Tongue (tissue), 2 donors: ENCODE results near the gene CFAP299. TPM values are rescaled to one million over a fixed set of nuclear protein-coding genes. Genes with fewer than 3 reads are reported as not detected.
"Not testable (repeated sequence)": the region's sequence is repeated elsewhere in the genome, so short reads cannot be mapped to it uniquely, and the experiment has no call there.

Experiments used
- DNase-seq: peaks from one replicate; pipeline ENCODE4 v3.0.0-alpha.2; 2015
- total RNA-seq: library from RNA; depleted of rRNA; stranded (reverse); fragments of >200 nt; gene quantifications from one replicate; pipeline ENCODE4 v1.2.3, GENCODE V29; 2014

The CFAP299 gene
- total RNA-seq, 1 donor from 2014 or later: not detected

DNA sequence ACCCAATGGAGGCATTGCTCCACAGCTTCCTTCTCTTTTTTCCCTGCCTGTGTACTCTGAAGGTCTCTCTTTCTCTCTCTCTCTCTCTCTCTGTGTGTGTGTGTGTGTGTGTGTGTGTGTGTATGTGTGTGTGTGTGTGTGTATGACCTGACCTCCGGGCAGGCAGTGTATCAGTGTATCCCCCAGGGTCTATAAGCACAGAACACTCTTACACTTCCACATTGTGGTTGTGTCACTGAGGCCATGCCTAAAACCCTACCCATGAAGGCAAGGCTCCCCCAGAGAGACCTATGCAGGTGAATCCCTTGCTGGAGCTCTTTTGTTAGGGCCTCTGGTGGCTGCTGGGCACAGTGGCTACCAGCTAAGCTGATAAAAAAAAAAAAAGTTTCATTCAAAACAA, 394.6 kb downstream of the CFAP299 start:
- no peak for DNase-seq

DNA sequence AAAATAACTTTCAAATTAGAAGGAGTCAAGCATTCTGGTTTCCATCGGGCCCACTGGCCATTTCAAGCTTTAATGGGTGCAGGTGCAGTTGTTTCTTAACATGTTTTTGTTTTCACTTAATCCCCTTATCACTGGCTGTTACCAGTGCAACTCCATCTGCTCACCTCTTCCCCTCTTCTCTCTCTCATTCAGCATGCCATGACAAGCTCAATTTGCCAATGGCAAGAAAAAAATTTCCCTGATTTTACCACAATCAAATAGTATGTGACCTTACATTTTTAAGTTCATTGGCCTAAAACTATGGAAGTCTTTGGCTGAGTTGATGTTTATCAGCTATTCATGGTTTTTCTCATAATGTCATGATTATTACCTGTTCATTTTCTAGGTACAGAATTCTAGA, 395.9 kb downstream of the CFAP299 start:
- no peak for DNase-seq

DNA sequence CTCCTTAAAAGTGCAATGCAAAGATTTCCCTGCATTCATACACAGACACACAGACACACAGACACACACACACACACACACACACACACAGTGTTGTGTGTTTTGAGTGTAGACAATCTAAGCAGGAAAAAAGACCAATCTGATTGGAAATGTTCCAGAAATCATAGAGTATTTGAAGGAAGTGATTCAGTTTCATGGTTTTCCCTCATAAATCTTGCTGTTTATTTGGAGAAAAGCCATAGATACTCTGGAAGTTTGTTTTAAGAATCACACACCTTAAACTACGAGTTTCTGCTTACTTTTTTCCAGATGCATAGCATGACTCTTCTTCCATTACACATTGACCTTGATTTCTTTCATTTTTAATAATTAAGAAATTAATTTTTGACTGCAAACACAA, 396.5 kb downstream of the CFAP299 start:
- DNase-seq: no peak

DNA sequence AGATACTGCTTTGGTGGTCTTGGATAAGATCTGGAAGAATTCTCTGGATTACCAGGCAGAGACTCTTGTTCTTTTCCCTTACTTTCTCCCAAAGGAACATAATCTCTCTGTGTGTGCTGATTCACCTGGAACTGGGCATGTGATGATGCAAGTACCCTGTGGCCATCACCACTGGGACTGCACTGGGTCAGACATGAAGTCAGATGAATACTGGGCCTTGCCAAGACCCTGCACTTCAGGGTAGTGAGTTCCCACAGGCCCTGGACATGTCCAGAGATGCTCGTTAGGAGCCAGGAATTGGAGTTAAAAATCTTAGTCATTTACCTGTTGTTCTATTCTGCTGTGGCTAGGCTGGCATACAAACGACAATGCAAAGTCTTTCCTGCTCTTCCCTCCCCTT, 404.8 kb downstream of the CFAP299 start:
- DNase-seq: no peak

DNA sequence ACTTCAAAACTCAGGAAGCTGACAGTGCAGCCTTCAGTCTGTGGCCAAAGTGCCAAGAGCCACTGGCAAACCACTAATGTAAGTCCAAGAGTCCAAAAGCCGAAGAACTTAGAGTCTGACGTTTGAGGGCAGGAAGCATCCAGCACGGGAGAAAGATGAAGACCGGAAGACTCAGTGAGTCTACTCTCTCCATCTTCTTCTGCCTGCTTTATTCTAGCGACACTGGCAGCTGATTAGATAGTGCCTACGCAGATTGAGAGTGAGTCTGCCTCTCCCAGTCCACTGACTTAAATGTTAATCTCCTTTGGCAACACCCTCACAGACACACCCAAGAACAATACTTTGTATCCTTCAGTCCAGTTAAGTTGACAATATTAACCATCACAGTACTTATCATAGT, 414.0 kb downstream of the CFAP299 start:
- DNase-seq: not testable (repeated sequence)

DNA sequence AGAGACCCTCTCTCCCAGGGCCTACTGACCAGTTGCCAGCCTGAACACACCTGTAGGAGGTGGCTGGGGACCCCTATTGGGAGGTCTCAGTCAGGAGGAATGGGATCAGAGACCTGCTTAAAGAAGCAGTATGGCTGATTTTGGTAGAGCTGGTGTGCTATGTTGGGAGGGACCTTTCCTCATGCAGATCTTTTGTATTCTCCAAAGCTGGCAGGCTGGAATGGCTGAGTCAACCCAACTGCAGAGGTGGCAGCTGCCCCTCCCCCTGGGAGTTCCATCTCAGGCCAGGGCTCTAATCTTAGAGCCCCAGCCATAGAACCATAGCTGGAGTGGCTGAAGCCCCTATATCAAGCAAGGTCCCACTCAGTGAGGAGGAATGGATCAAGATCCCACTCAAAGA, 415.7 kb downstream of the CFAP299 start:
- no peak for DNase-seq

DNA sequence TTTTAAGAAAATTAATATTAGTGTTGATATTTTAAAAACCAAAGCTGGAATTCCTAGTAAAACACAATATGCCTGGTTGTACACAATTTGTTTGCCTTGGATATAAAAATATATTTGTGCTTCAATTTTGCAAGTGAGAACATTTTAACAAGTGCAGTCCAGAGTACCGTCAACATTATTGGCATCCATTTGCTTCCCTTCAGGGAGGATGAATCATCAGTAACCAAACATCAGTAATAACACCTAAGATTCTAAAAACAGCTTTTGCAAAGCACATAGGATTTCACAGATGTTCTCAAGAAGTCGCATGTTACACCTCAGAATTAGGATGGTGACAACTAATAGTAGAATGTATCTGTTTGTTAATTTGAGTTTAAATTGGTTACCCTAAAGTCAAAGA, 432.4 kb downstream of the CFAP299 start:
- peak; percentile 44 for DNase-seq

DNA sequence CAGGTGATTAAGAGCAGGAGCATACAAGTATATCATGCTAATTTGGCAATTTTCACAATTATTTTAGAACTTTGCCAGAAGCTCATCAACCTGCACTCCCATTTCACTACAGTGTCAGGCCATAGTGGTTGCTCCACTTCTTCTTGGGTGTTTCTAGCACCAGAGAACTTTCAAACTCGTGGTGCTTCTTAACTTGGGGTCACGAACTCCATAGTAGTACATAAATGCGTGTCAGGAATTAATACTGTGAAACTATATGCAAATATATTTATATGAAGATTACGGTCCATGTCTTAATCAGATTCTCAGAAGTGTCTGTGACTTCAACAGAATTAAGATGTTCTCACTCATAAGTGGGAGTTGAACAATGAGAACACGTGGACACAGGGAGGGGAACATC, 440.6 kb downstream of the CFAP299 start:
- DNase-seq: no peak

DNA sequence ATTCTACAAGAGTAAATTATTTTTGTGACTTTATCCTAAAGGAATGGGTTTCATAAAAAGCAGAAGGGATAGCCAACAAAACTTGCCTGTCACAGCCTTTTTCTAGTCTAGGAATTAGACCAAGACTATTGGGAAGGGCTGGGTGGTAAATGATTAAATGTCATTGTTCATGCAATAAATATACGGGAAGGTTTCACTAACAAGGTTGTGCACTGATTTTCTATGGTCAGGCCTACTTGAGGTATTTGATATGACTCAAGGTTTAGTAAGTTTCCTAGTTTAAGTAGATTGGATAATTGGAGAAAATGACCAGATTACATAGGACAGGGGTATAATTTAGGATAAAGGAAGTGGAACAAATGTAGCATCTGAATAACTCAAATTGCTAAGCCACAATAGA, 445.9 kb downstream of the CFAP299 start:
- DNase-seq: no peak

DNA sequence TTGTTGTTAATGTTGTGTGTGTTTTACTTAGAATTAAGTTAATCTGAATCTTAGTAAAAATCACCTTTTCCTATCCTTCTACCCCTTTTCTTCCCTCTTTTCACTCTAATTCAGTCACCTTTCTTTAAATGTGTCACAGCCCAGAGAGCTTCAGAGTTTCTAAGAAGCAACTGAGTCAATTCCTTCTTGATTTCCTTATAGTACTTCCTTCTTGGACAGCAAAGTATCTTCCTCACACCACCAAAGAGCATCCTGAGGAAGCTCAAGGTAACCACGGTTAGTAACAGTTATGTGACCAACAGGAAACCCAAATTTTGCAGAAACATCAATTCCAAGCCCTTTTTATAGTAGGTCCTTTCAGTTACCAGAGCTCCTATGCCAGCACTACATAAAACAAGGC, 451.8 kb downstream of the CFAP299 start:
- no peak for DNase-seq

DNA sequence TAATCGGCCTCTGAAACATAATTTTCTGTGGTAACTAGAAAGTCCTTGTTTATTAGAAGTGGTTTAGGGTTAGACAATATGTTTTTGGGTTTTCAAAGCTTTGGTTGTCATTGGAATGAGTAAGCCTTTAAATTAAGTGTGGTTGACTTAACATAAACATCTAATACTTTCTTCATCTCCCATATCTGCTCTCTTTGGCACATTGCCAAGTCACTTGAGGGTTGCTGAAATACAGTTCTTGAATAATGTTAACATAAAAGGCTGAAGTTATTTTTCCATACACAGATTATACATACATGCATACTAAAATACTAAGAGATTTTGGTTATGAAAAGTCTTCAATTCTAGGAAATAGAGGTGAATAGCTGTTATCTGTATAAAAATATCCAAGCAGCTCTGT, 453.3 kb downstream of the CFAP299 start:
- peak; percentile 44 for DNase-seq

DNA sequence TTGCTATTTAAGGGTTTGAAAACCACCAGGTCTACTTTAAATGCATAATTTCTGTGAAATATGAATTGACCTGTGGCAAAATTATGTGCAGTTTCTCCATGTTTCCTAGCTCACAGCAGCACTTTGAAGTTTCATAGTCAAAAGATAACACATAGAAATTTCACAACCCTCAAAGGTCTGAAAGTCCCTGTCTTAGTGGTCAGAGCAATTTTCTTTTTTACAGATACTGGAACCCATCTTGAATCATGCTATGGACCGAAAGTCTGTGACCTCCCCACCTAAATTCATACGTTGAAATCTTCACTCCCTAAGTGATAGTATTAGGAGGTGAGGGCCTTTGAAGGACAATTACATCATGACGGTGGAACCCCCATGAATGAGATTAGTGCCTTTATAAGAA, 454.6 kb downstream of the CFAP299 start:
- no peak for DNase-seq

DNA sequence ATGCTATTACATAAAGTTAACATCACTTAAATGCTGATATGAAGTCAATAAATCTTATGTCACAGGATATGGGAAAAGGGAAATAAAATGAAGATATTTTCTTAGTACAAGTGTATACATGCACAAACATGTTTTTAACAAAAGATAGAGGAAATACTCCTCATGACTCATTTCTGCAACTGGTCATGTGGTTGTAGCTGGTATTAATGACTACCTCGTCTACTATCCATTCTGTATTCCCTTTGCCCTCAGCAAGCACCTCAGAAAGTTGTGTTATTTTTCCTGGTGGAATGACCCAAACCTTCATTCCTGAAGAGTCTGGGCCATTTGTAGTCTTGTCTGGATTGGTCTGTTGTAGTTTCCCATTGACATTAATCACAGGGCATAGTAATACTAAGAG, 458.1 kb downstream of the CFAP299 start:
- DNase-seq: not testable (repeated sequence)

DNA sequence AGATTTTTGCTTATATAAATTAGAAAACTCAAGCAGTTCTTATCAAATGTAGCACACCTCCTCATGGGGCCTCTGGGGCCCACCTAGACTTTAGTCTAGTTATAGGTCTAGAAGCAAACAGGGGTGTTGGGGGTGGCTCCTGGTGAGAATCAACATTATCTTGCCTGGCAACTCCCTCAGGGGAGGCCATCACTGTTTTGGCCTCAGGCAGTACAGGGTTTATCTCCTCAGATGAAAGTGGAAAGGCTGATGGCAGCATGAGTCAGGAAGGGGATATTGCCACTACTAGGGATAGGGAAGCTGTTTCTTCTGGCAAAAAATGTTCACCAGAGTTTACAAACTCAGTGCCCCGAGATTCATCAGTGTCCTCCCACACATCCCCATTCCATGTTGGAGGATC, 462.6 kb downstream of the CFAP299 start:
- DNase-seq: no peak

DNA sequence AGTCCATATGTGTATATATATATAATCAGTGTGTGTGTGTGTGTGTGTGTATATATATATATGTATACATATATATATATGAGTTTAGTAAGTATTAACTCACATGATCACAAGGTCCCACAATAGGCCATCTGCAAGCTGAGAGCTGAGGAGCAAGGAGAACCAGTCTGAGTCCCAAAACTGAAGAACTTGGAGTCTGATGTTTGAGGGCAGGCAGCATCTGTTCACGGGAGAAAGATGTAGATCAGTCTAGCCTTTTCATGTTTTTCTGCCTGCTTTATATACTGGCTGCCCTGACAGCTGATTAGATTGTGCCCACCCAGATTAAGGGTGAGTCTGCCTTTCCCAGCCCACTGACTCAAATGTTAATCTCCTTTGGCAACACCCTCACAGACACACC, 465.2 kb downstream of the CFAP299 start:
- DNase-seq: not testable (repeated sequence)

DNA sequence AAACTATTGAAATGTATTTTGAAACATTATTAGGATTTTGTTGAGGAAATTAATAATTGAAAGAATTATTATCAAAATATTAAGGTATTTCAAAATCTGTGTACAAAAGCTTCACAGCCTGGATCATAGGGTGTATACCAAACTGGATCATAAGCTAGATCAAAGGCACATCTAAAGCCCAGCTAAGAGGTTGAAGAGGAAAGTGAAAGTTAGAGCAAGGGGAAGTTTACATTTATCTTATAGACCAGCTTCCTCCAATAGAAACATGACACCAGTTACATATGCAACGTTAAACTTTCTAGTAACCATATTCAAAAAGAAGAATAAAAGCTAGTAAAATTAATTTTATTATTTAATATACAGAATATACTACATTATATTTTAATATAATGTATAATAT, 467.8 kb downstream of the CFAP299 start:
- DNase-seq: no peak

DNA sequence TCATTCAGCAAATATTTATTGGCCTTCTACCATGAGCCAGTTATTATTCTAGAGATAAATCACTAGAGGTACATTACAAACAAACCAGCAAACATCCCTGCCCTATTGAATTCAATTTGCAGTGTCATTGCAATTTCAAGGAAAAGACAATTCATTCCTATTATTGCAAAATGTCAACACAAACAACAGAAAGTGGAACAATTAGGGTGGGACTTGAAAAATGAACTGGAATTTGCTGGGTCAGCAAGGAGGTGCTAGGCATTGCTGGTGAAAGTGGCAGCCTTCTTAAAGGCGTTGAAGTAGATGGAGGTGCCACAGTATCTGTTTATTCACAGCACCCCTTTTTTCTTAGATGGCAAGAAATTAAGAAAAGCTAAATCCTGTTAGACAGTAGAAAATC, 470.9 kb downstream of the CFAP299 start:
- DNase-seq: no peak

DNA sequence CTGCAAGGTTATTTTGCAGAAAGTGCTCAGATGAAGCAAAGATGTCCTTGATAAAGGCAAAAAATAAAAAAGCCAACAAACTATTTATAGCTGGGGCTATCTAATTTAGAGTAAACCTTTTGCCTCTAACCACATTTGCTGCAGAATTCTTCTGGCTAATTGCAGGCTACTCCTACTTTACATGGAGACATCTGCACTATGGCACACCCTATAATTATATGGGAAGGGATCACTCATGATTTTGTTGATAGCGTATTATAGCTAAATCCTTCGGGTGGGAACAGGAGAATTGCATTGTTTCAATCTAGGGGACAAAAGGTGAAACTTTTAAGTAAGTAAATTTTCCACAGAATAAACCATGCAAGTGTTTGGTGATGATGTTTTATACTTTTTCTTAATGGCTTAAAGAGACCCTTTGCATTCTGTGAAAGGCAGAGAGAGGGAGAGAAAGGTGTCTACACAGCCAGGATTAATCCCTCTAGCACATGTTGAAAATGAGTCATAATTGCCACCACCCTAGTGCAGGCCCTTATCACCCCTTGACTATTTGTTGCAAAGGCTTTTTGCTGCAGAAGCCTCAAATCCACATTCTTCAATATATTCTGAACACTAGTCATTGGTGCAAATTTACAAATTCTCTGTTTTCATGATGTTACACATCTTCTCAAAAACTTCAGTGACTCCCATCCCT, 473.7 kb downstream of the CFAP299 start:
- no peak for DNase-seq

DNA sequence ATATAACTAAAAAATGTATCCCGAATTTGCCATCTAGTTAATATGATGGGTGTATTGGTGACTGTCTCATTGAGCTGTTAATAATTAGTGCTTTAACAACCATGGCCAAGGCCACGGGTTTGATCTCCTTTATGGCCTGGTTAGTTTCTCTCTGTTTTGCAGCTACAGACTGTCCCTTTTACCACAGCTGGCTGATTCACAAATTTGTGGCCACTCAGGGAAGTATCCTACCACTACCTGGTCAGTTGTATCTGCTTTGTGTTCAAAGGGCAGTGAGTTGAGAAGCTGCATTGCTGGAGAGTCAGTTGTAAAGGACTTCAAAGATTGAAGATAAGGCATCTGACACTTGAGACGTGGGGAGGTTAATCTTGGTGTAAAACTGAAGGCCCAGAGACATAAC, 475.9 kb downstream of the CFAP299 start:
- no peak for DNase-seq

DNA sequence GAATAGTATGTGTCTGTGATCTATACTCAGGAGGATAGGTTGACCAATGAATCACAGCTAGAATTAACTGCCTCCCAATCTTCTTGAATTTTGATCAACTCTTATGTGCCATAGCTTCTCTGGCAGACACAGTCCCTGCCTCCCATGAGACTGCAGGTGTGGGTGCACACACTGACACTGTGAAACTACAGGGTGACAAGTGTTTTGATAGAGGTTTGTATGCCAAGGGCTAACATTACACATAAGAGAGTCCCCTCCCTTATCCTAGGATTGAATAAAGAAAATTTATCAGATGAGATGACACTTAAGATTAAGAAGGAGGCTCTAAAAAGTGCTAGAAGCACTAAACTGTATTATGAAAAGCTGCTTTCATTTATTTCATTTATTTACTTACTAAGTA, 476.6 kb downstream of the CFAP299 start:
- no peak for DNase-seq

DNA sequence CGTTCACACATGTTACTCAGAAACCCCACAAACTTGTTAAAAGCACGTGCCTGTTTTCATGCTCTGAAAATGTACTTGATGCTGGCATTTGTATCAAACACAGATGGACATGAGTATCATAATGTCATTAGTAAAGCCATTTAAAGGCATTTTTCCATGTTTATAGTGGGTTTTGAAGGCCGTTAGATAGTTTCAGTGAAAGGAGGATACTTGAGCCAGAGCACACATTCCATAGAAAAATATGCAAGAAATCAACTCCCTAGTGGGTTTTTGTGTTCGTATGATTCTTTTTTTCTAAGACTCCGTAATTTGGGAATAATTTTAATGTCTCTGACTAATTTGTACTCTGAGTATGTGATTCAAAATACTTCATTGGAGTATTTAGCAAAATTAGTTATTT, 478.7 kb downstream of the CFAP299 start:
- peak; percentile 2 for DNase-seq

DNA sequence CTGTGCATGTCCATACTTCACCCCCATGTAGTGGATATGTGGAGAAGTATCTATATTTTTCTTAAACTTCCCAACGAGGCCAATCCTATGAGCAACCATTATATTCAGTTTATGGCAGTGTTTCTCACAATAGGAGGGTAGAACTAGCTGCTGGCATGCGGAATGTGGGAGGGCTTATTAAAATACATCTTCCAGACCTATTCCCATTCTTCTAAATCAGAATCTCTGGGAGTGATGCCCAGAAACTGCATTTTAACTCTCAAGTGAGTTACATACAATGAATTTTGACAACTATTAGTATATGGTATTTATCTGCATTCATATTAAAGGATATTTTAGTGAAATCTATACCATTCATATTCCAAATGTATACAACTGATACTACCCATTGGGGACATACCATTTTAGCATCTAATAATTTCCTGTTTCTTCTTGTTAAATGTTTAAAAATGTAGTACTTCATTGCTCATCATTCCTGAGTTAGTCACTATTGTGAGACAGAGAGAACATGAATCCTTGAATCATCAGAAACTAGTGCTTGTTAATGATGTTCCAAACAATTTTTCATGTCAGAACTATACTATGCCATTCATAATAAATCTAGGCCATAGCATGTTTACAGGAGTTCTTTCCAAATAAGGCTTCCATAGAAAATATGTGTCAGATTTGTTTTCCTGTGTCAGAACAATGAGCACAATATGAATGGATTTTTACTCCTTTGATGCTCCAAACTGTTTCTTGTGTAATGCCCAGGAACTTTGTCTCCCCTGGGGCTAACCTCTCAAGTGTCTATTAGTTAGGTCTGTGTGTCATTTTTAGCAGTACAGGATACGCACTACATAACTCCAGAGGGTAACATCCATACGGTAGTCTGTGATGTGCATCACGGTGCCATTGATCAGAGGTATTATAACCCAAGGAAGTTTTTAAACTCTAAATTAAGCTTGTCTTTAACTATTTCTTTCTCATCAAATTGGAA, 496.1 kb downstream of the CFAP299 start:
- no peak for DNase-seq

DNA sequence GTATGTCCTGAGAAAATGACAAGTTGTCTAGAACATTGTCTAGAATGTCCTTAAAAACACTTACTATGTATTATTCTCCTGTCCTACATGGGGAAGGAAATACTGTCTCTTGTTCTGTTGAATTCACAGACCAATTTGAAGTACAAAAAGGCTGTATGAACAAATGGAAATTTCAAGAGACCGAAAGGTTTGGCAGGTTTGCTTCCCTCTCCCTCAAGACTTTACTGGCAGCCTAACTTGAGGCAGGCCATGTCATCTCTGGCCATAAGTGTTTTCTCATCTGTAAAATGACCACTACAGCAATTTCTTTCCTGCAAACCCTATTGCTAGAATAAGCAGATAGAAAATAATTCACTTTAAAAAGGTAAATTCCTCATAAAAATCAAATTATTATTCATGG, 503.8 kb downstream of the CFAP299 start:
- DNase-seq: peak; percentile 60

DNA sequence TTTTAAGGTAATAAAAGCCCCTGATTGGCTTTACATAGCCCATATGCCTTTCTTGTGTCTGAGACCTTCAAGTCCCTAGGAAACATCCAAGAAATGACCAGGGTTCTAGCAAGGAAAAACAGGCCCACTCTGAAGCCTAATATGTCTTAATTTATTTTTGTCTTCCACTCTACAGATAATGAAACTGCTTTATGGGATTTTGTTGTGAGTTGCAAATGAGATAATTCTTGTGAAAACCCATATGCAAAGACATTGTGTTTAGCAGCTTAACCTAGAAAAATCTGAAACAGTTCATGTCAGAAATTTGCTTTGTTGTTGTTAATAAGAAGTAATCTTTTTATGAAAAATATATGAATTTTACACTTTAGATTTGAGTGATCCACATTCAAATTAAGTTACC, 504.3 kb downstream of the CFAP299 start:
- DNase-seq: no peak
